CD4-positive, alpha-beta T cell (primary cell): ENCODE data around the gene RNF223. TPM values are rescaled to one million over a fixed set of nuclear protein-coding genes. Genes with fewer than 3 reads are reported as not detected.
"Not testable (repeated sequence)": the region's sequence is repeated elsewhere in the genome, so short reads cannot be mapped to it uniquely, and the experiment has no call there.

ENCODE experiments used
- ATAC-seq: fragments of 200-7000 bp; cut with Tn5 transposase; one replicate; pipeline ENCODE4 v1.10.0; 2022; ENCODE audit warnings: mild to moderate bottlenecking; ENCODE audit not compliant: poor library complexity
- CTCF ChIA-PET: fragments of 350-600 bp; sonication (Branson Sonifier 250); formaldehyde crosslinking; loops from one replicate; lab custom pipeline; 2021; ENCODE audit warnings: antibody characterized with exemption, inconsistent platforms; lab: Charles Lee
- POLR2A ChIA-PET: fragments of 350-600 bp; sonication (Branson Sonifier 250); formaldehyde crosslinking; loops from one replicate; lab custom pipeline; 2021; ENCODE audit warnings: antibody characterized with exemption, inconsistent platforms; lab: Charles Lee
- DNase-seq, 14 experiments: peaks; one replicate each; pipeline ENCODE4 v3.0.0-alpha.2; 2013 to 2020; ENCODE audit warnings: mixed read lengths in 2 of 14
- H3K27ac ChIP-seq, 2 donors: one replicate each; pipeline versions ENCODE4 v1.5.1 to v1.7.0; 2013; ENCODE audit warnings: low read length in 2 of 2, low read depth in 1 of 2, mild to moderate bottlenecking in 1 of 2
- H3K27me3 ChIP-seq, 2 experiments: 1 replicate in 1 of 2; 2 replicates in 1 of 2; pipeline versions ENCODE4 v1.6.1 to v1.7.0; 2013; ENCODE audit warnings: low read length in 2 of 2, control low read depth in 1 of 2, mild to moderate bottlenecking in 1 of 2, moderate library complexity in 1 of 2; ENCODE audit not compliant: insufficient read depth in 2 of 2, control insufficient read depth in 1 of 2
- H3K36me3 ChIP-seq: one replicate; pipeline ENCODE4 v1.6.1; 2013; ENCODE audit warnings: low read length, control low read depth; ENCODE audit not compliant: insufficient read depth
- H3K4me1 ChIP-seq: one replicate; pipeline ENCODE4 v1.6.1; 2013; ENCODE audit warnings: low read length, control low read depth; ENCODE audit not compliant: insufficient read depth
- H3K4me3 ChIP-seq: one replicate; pipeline ENCODE4 v1.5.1; 2013; ENCODE audit warnings: mild to moderate bottlenecking, low read length, moderate library complexity
- H3K9me3 ChIP-seq, 2 experiments: 1 replicate in 1 of 2; 2 replicates in 1 of 2; pipeline versions ENCODE4 v1.6.1 to v1.7.0; 2013; ENCODE audit warnings: low read length in 2 of 2, mild to moderate bottlenecking in 2 of 2, control low read depth in 1 of 2, moderate library complexity in 1 of 2; ENCODE audit not compliant: control insufficient read depth in 1 of 2, insufficient read depth in 1 of 2
- H3K27ac Mint-ChIP-seq: one replicate; pipeline ENCODE4 v1.8.0; 2020; ENCODE audit warnings: mixed read lengths
- H3K27me3 Mint-ChIP-seq: one replicate; pipeline ENCODE4 v1.8.0; 2021; ENCODE audit warnings: mixed read lengths
- H3K36me3 Mint-ChIP-seq: one replicate; pipeline ENCODE4 v1.8.0; 2021; ENCODE audit warnings: low read depth, mixed read lengths
- H3K4me1 Mint-ChIP-seq: one replicate; pipeline ENCODE4 v1.8.0; 2021; ENCODE audit warnings: low read depth, mixed read lengths
- H3K4me3 Mint-ChIP-seq: one replicate; pipeline ENCODE4 v1.8.0; 2020; ENCODE audit warnings: mild to moderate bottlenecking, mixed read lengths
- H3K9me3 Mint-ChIP-seq: one replicate; pipeline ENCODE4 v1.8.0; 2020; ENCODE audit warnings: mixed read lengths
- intact Hi-C, 2 experiments: fragments of 100-400 bp; cut with DNase I in 1 of 2; cut with micrococcal nuclease in 1 of 2; formaldehyde crosslinking; loops; one replicate each; pipeline versions ENCODE4 v1.15.1 to v1.9.0; 2023 to 2025; cut with DNase I, micrococcal nuclease
- total RNA-seq, 174 experiments: library from RNA in 2 of 174; stranded (reverse) in 2 of 174; gene quantifications; one replicate each; pipeline ENCODE4 v1.2.3 and lab custom pipeline; 2021 to 2026
- TF ChIP-seq, protein P1 (sequence below): fragments of 200-600 bp; IDR thresholded peaks from one replicate; pipeline ENCODE4 v1.8.0; 2022; ENCODE audit warnings: antibody characterized with exemption, mild to moderate bottlenecking

RNF223 gene
- total RNA-seq, 2 experiments from 2014 or later, result not detected

GRCh38 chr1:1098681-1099421, 24.7 kb upstream of the RNF223 start:
- ChIA-PET POLR2A (no interaction called here), CTCF (no interaction called here)
- no peak for ATAC-seq
- no peaks in the 10 kb centered on the region for H3K36me3 Mint-ChIP-seq
- intact Hi-C loops, result no loop called here
- no peak overlapping the region for H3K4me3 ChIP-seq
- TF ChIP-seq, protein P1, sequence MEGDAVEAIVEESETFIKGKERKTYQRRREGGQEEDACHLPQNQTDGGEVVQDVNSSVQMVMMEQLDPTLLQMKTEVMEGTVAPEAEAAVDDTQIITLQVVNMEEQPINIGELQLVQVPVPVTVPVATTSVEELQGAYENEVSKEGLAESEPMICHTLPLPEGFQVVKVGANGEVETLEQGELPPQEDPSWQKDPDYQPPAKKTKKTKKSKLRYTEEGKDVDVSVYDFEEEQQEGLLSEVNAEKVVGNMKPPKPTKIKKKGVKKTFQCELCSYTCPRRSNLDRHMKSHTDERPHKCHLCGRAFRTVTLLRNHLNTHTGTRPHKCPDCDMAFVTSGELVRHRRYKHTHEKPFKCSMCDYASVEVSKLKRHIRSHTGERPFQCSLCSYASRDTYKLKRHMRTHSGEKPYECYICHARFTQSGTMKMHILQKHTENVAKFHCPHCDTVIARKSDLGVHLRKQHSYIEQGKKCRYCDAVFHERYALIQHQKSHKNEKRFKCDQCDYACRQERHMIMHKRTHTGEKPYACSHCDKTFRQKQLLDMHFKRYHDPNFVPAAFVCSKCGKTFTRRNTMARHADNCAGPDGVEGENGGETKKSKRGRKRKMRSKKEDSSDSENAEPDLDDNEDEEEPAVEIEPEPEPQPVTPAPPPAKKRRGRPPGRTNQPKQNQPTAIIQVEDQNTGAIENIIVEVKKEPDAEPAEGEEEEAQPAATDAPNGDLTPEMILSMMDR, result no peak
- H3K9me3 Mint-ChIP-seq, result peaks cover 2% of the 10 kb centered on the region
- H3K4me3 Mint-ChIP-seq, result peak overlapping the region; percentile 1
- peaks cover 20% of the 10 kb centered on the region for H3K4me1 Mint-ChIP-seq
- H3K27me3 Mint-ChIP-seq, result peaks cover 4% of the 10 kb centered on the region
- peaks cover 18% of the 10 kb centered on the region for H3K4me1 ChIP-seq
- H3K36me3 ChIP-seq, result no peaks in the 10 kb centered on the region
- H3K27ac Mint-ChIP-seq, result peak overlapping the region; percentile 14
- peaks cover 0 to 19% of the 10 kb centered on the region in 2 experiments for H3K9me3 ChIP-seq
- H3K27me3 ChIP-seq, result no peaks in the 10 kb centered on the region
- H3K27ac ChIP-seq, result no peak overlapping the region
- peak in 4 of 14 experiments; percentile 1 to 76 (median 50) for DNase-seq

GRCh38 chr1:1096136-1096535, 22.0 kb upstream of the RNF223 start:
- H3K27ac ChIP-seq, H3K4me3 Mint-ChIP-seq, H3K27ac Mint-ChIP-seq, CTCF ChIA-PET, intact Hi-C loops, H3K4me3 ChIP-seq, DNase-seq, H3K36me3 ChIP-seq, H3K36me3 Mint-ChIP-seq, ATAC-seq, H3K9me3 Mint-ChIP-seq, POLR2A ChIA-PET, H3K27me3 ChIP-seq, H3K27me3 Mint-ChIP-seq: not testable (repeated sequence)
- H3K4me1 Mint-ChIP-seq, result peaks cover 12% of the 10 kb centered on the region
- Histone ChIP-seq H3K4me1 (peaks cover 13% of the 10 kb centered on the region), H3K9me3 (peaks cover 0 to 19% of the 10 kb centered on the region in 2 experiments)

- H3K9me3 ChIP-seq, result peaks cover 0 to 15% of the 10 kb centered on the region in 2 experiments
- H3K27ac ChIP-seq, result no peak overlapping the region
- ChIA-PET POLR2A (no interaction called here), CTCF (no interaction called here)
- peaks cover 4% of the 10 kb centered on the region for H3K27me3 Mint-ChIP-seq
- peaks cover 12% of the 10 kb centered on the region for H3K4me1 Mint-ChIP-seq
- DNase-seq, result no peak
- intact Hi-C loops, result no loop called here
- H3K4me3 Mint-ChIP-seq, result no peak overlapping the region
- no peaks in the 10 kb centered on the region for H3K9me3 Mint-ChIP-seq
- H3K4me1 ChIP-seq, result peaks cover 10% of the 10 kb centered on the region
- TF ChIP-seq, protein P1, result no peak
- H3K36me3 Mint-ChIP-seq, result no peaks in the 10 kb centered on the region
- H3K27me3 ChIP-seq, result no peaks in the 10 kb centered on the region
- no peak overlapping the region for H3K4me3 ChIP-seq
- H3K36me3 ChIP-seq, result no peaks in the 10 kb centered on the region
- H3K27ac Mint-ChIP-seq, result no peak overlapping the region
- ATAC-seq, result no peak
These were observed 20.9 kb upstream of the RNF223 start for GRCh38 chr1:1094981-1095380.

DNA sequence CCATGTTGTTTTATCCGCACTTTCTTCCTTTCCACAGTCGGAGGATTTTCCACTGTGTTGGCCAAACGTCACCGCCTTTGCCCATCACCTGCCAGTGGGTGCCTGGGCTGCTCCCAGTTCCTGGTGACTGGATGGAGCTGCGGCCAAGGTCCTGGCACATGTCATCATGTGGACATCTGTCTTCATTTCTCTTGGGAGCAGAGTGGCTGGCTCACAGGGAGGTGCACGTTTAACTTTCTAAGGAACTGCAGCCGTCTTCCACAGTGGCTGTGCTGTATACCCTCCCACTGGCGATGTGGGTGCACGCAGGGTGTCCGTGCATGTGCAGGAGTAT, 19.5 kb upstream of the RNF223 start:
- ChIA-PET POLR2A (no interaction called here), CTCF (no interaction called here)
- Histone ChIP-seq H3K4me1 (peaks cover 5% of the 10 kb centered on the region), H3K27ac (no peak overlapping the region), H3K4me3 (no peak overlapping the region), H3K9me3 (peaks cover 0 to 13% of the 10 kb centered on the region in 2 experiments), H3K36me3 (no peaks in the 10 kb centered on the region), H3K27me3 (no peaks in the 10 kb centered on the region)
- Mint-ChIP-seq H3K27me3 (no peaks in the 10 kb centered on the region), H3K9me3 (no peaks in the 10 kb centered on the region), H3K36me3 (no peaks in the 10 kb centered on the region), H3K4me1 (no peaks in the 10 kb centered on the region), H3K4me3 (no peak overlapping the region), H3K27ac (no peak overlapping the region)
- TF ChIP-seq, protein P1, result no peak
- no peak for ATAC-seq
- intact Hi-C loops, result no loop called here
- DNase-seq, result peak in 1 of 14 experiments; percentile 0
